IMR-90 (cell line): ENCODE results near the gene MAGI1. TPM values are rescaled to one million over a fixed set of nuclear protein-coding genes. Genes with fewer than 3 reads are reported as not detected.

Experiments
- ATAC-seq: fragments of 200-7000 bp; cut with Tn5 transposase; 2 replicates; pipeline ENCODE4 v1.9.1; 2020; ENCODE audit warnings: low read depth, mild to moderate bottlenecking, moderate library complexity
- BruUV-seq: library from RNA; stranded (reverse); fragments of 400-500 nt; replicated peaks from 2 replicates; lab custom pipeline; 2021; lab: Mats Ljungman, UMichigan
- CTCF ChIA-PET: fragments of 300-600 bp; formaldehyde crosslinking; extraction: SDS; loops from one replicate; lab custom pipeline; 2021; ENCODE audit warnings: antibody characterized with exemption; lab: Yijun Ruan, JAX
- POLR2A ChIA-PET: fragments of 300-600 bp; sonication (Branson Sonifier 250); formaldehyde crosslinking; loops from one replicate; lab custom pipeline; 2022; ENCODE audit warnings: antibody characterized with exemption; ENCODE audit not compliant: unreplicated experiment; lab: Charles Lee
- DNase-seq: peaks from one replicate; pipeline ENCODE4 v3.0.0; 2013
- H2AFZ ChIP-seq: replicated peaks from 2 replicates; pipeline ENCODE3; 2013; ENCODE audit warnings: low read length, mild to moderate bottlenecking; ENCODE audit not compliant: poor library complexity
- H2AK5ac ChIP-seq: 2 replicates; pipeline ENCODE4 v1.6.1; 2013; ENCODE audit warnings: low read depth, low read length, inconsistent platforms
- H2AK9ac ChIP-seq: replicated peaks from 2 replicates; pipeline ENCODE3; 2013; ENCODE audit warnings: mild to moderate bottlenecking, low read depth, low read length, moderate library complexity; ENCODE audit not compliant: poor library complexity
- H2BK120ac ChIP-seq: 2 replicates; pipeline ENCODE4 v1.6.1; 2013; ENCODE audit warnings: low read depth, low read length, inconsistent platforms
- H2BK15ac ChIP-seq: 3 replicates; pipeline ENCODE4 v1.6.1; 2013; ENCODE audit warnings: low read depth, low read length, inconsistent platforms
- H2BK20ac ChIP-seq: 2 replicates; pipeline ENCODE4 v1.6.1; 2013; ENCODE audit warnings: low read depth, mild to moderate bottlenecking, inconsistent platforms, low read length, moderate library complexity
- H2BK5ac ChIP-seq: 2 replicates; pipeline ENCODE4 v1.6.1; 2013; ENCODE audit warnings: mild to moderate bottlenecking, low read depth, low read length, inconsistent platforms; ENCODE audit not compliant: poor library complexity, severe bottlenecking
- H3K14ac ChIP-seq: replicated peaks from 2 replicates; pipeline ENCODE4 v1.6.1; 2013; ENCODE audit warnings: low read depth, low read length, inconsistent platforms
- H3K18ac ChIP-seq: 2 replicates; pipeline ENCODE4 v1.6.1; 2013; ENCODE audit warnings: low read depth, low read length, control low read depth
- H3K23ac ChIP-seq: 2 replicates; pipeline ENCODE4 v1.6.1; 2013; ENCODE audit warnings: low read depth, low read length, inconsistent platforms
- H3K27ac ChIP-seq: 2 replicates; pipeline ENCODE4 v1.5.1; 2013; ENCODE audit warnings: mild to moderate bottlenecking, control low read depth, low read length; ENCODE audit not compliant: insufficient read depth
- H3K27me3 ChIP-seq: 2 replicates; pipeline ENCODE4 v1.6.1; 2013; ENCODE audit warnings: low read length; ENCODE audit not compliant: control insufficient read depth, insufficient read depth
- H3K36me3 ChIP-seq: 2 replicates; pipeline ENCODE4 v1.6.1; 2013; ENCODE audit warnings: low read length, mixed read lengths; ENCODE audit not compliant: control insufficient read depth, insufficient read depth
- H3K4ac ChIP-seq: 2 replicates; pipeline ENCODE4 v1.6.1; 2013; ENCODE audit warnings: low read depth, low read length, inconsistent platforms
- H3K4me1 ChIP-seq: 2 replicates; pipeline ENCODE4 v1.6.1; 2013; ENCODE audit warnings: low read length, mixed read lengths; ENCODE audit not compliant: control insufficient read depth, insufficient read depth
- H3K4me2 ChIP-seq: 2 replicates; pipeline ENCODE4 v1.6.1; 2013; ENCODE audit warnings: low read depth, mild to moderate bottlenecking, control low read depth, low read length, moderate library complexity
- H3K4me3 ChIP-seq: 2 replicates; pipeline ENCODE4 v1.5.1; 2013; ENCODE audit warnings: low read depth, mild to moderate bottlenecking, control low read depth, low read length, moderate library complexity; ENCODE audit not compliant: insufficient read depth
- H3K56ac ChIP-seq: 2 replicates; pipeline ENCODE4 v1.6.1; 2013; ENCODE audit warnings: low read length, inconsistent platforms; ENCODE audit not compliant: insufficient read depth; ENCODE audit errors: extremely low read depth
- H3K79me1 ChIP-seq, 2 experiments: 2 replicates each; pipeline ENCODE4 v1.6.1; 2013; ENCODE audit warnings: low read length in 2 of 2, inconsistent platforms in 1 of 2, low read depth in 1 of 2
- H3K9ac ChIP-seq: 2 replicates; pipeline ENCODE4 v1.6.1; 2013; ENCODE audit warnings: low read depth, low read length, control low read depth
- H3K9me1 ChIP-seq: 2 replicates; pipeline ENCODE4 v1.6.1; 2013; ENCODE audit warnings: low read length, inconsistent platforms; ENCODE audit not compliant: insufficient read depth
- H3K9me3 ChIP-seq: 2 replicates; pipeline ENCODE4 v1.6.1; 2013; ENCODE audit warnings: low read length; ENCODE audit not compliant: control insufficient read depth, insufficient read depth
- H4K20me1 ChIP-seq: 2 replicates; pipeline ENCODE4 v1.6.1; 2013; ENCODE audit warnings: low read length, inconsistent platforms; ENCODE audit not compliant: insufficient read depth
- H4K5ac ChIP-seq: 2 replicates; pipeline ENCODE4 v1.6.1; 2013; ENCODE audit warnings: mild to moderate bottlenecking, low read depth, low read length, control low read depth
- H4K8ac ChIP-seq, 2 experiments: 2 replicates each; pipeline ENCODE4 v1.6.1; 2013; ENCODE audit warnings: low read depth in 2 of 2, low read length in 2 of 2, control low read depth in 1 of 2, inconsistent platforms in 1 of 2
- H4K91ac ChIP-seq: 2 replicates; pipeline ENCODE4 v1.6.1; 2013; ENCODE audit warnings: low read depth, low read length, inconsistent platforms; ENCODE audit not compliant: insufficient read depth
- CEBPB ChIP-seq: IDR thresholded peaks from 2 replicates; pipeline ENCODE4 v1.6.1; 2012; ENCODE audit warnings: low read depth, low read length, improper control_type of control experiment
- FOS ChIP-seq: fragments of 150-350 bp; IDR thresholded peaks from 2 replicates; pipeline ENCODE4 v1.6.1; 2016; ENCODE audit warnings: low read depth, low read length
- USF2 ChIP-seq: fragments of 150-350 bp; IDR thresholded peaks from 2 replicates; pipeline ENCODE4 v1.6.1; 2017; ENCODE audit warnings: mild to moderate bottlenecking, antibody characterized with exemption, low read length, low read depth
- WGBS, 2 experiments: methylation state at CpG; one replicate each; pipeline versions ENCODE4 v1.1.5 to v1.1.7; 2013; ENCODE audit warnings: missing lambda C conversion rate in 2 of 2; ENCODE audit not compliant: insufficient read length in 1 of 2; ENCODE audit errors: extremely low coverage in 2 of 2; 5-methylcytosine and 5-hydroxymethylcytosine counted together
- dilution Hi-C: fragments of 300-500 bp; cut with HindIII; formaldehyde crosslinking; loops from one replicate; pipeline ENCODE4 v1.14.3; 2018; ENCODE audit warnings: low sequenced_read_pairs; ENCODE audit not compliant: unreplicated experiment
- in situ Hi-C: fragments of 300-500 bp; cut with MboI; formaldehyde crosslinking; loops from 3 replicates; pipeline ENCODE4 v1.14.3; 2019; ENCODE audit warnings: low sequenced_read_pairs, inconsistent platforms, mixed read lengths
- intact Hi-C: fragments of 100-400 bp; cut with micrococcal nuclease; formaldehyde crosslinking; loops from 2 replicates; pipeline ENCODE4 v1.10.0; 2022
- polyA plus RNA-seq, 3 experiments: library from polyadenylated mRNA; depleted of rRNA; stranded (reverse); fragments of >200 nt; gene quantifications; 2 replicates each; pipeline ENCODE4 v1.2.3, GENCODE V29; 2012; ENCODE audit warnings: low replicate concordance in 1 of 3
- total RNA-seq: library from RNA; depleted of rRNA; stranded (reverse); fragments of >200 nt; gene quantifications from 2 replicates; pipeline ENCODE4 v1.2.3, GENCODE V29; 2012

MAGI1 gene
- total and polyA plus RNA-seq, 2 of the 4 experiments (the other 2 are of a cell fraction) = 14.5 to 24.2 TPM

GRCh38 chr3:65339192-65339740, 699.5 kb downstream of the MAGI1 start:
- no peak overlapping the region for H2BK120ac ChIP-seq
- no peak overlapping the region for H2BK5ac ChIP-seq
- H3K9me1 ChIP-seq = no peaks in the 10 kb centered on the region
- in situ Hi-C loops = no loop called here
- POLR2A ChIA-PET = no interaction called here
- BruUV-seq = no TSS peak
- no peak for TF ChIP-seq USF2
- no peak for TF ChIP-seq FOS
- no peak for TF ChIP-seq CEBPB
- intact Hi-C loops = no loop called here
- ATAC-seq (no peak), DNase-seq (no peak)
- H2AK9ac ChIP-seq = no peak overlapping the region
- no peak overlapping the region for H4K5ac ChIP-seq
- no peak overlapping the region for H2BK15ac ChIP-seq
- H3K9me3 ChIP-seq = no peaks in the 10 kb centered on the region
- no peak overlapping the region for H2AK5ac ChIP-seq
- no peak overlapping the region for H2AFZ ChIP-seq
- no peak overlapping the region for H3K14ac ChIP-seq
- H3K4me3 ChIP-seq = no peak overlapping the region
- H3K56ac ChIP-seq = no peak overlapping the region
- dilution Hi-C loops = no loop called here
- H3K4ac ChIP-seq = no peak overlapping the region
- no peak overlapping the region for H2BK20ac ChIP-seq
- no peaks in the 10 kb centered on the region for H3K79me1 ChIP-seq
- no CpG with 5 or more reads among the region's 2 CpGs for WGBS, 2 experiments
- peaks cover 24% of the 10 kb centered on the region for H3K27me3 ChIP-seq
- H3K4me2 ChIP-seq = no peak overlapping the region
- no peaks in the 10 kb centered on the region for H3K4me1 ChIP-seq
- H4K91ac ChIP-seq = no peak overlapping the region
- no peak overlapping the region for H3K23ac ChIP-seq
- no peak overlapping the region for H3K27ac ChIP-seq
- H4K20me1 ChIP-seq = no peaks in the 10 kb centered on the region
- no peaks in the 10 kb centered on the region for H3K36me3 ChIP-seq
- H3K9ac ChIP-seq = no peak overlapping the region
- CTCF ChIA-PET = interaction anchor here (1.0 kb wide), 1 partner anchor 65 kb away, joined by 3 read pairs; no protein-coding TSS in a partner anchor
- H3K18ac ChIP-seq = no peak overlapping the region
- H4K8ac ChIP-seq = no peak overlapping the region
